GM21529 (cell line): ENCODE data around the gene ARFRP1.

Source experiments
- ATAC-seq: cut with Tn5 transposase; IDR thresholded peaks from one replicate; pipeline ENCODE4 v1.9.1; 2021; ENCODE audit not compliant: unreplicated experiment

Gene ARFRP1

DNA sequence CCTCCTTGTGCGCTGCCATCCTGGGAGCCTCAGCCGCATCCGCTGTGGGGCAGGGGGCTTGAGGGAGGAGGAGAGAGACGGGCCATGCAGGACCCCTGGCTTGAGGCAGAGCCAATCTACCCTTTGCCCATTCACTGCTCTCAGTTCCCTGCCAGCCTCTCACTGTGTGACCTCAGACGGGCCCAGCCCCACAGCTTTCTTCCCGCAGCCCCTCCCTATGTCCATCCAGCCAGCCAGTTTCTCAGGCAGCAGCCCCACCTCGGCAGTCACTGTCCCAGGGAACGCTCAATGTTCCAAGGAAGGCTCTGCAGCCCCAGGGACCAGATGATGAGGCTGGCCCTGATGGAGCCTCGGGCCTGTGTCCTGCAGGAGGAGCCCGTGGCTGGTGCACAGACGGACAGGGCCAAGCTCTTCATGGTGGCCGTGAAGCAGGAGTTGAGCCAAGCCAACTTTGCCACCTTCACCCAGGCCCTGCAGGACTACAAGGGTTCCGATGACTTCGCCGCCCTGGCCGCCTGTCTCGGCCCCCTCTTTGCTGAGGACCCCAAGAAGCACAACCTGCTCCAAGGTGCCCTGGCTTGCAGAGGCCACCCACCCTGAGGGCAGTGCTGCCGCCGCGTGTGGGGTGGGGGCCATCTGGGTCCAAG lies 15.2 kb downstream of the ARFRP1 start:
- no peak for ATAC-seq

DNA sequence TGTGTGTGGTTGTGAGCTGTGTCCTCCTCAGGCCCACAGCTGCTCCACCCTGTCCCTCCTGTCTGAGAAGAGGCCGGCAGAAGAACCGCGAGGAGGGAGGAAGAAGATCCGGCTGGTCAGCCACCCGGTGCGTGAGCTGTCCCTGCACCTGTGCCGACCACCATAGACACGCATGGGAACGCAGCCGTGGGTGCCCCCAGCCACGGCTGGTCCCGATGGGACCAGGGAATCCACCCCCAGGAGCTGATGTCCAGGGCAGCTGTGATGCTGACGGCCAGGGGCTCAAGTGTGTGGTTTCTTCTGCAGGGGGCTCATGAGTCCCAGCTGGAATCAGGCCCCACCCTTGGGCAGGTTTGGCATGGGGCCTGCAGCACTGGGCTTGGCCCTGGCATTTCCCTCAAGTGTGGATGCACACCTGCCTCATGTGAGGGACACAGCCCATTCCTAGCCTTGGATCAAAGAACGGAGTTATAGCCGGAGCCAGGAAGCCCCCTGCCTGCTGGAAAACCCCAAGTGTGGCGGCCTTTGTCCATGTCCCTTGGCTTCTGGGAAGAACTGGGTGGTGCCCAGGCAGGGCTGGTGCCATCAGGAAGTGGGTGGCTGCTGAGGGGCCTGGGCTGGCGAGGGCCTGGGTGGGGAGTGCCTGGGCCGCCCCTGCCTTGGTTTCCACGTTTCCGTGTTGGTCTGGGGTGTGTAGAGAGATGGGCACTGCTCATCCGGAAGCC lies 15.9 kb downstream of the ARFRP1 start:
- ATAC-seq, result no peak

DNA sequence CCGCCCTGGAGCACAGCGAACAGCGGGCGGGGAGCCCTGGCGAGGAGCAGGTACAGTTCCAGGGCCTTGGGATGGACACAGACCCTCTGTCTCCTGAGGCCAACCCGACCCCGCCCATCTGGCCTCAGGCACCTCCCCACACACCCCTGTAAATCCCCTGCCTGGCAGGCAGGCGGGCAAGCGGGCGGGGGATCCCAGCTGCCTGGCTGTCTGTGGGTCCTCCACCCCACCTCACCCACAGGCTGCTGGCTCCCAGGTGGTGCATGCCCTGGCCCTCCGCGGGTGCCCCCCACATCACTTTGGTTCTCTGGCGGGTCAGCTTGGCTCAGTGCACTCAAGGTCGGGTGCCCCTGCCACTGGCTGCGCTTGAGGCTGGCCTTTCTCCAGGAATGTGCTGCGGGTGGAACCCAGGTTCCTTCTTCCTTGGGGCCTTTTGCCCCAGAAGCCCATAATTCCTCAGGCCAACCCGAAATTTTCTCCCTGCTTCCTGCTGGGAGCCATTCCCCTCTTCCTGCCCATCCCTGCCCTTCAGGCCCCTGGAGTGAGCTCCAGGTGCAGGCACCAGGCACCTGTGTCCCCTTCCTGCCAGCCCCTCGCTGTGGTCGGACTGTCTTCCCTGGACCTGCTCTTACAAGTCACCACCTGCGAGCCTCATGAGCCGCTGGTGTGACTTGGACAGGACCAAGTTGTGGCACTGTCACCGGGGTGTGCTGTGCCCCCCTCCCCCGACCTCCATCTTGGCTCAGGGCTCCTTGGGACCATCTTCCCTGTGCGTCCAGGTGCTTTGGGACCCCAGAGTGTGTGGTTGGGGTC lies 16.7 kb downstream of the ARFRP1 start:
- no peak for ATAC-seq

DNA sequence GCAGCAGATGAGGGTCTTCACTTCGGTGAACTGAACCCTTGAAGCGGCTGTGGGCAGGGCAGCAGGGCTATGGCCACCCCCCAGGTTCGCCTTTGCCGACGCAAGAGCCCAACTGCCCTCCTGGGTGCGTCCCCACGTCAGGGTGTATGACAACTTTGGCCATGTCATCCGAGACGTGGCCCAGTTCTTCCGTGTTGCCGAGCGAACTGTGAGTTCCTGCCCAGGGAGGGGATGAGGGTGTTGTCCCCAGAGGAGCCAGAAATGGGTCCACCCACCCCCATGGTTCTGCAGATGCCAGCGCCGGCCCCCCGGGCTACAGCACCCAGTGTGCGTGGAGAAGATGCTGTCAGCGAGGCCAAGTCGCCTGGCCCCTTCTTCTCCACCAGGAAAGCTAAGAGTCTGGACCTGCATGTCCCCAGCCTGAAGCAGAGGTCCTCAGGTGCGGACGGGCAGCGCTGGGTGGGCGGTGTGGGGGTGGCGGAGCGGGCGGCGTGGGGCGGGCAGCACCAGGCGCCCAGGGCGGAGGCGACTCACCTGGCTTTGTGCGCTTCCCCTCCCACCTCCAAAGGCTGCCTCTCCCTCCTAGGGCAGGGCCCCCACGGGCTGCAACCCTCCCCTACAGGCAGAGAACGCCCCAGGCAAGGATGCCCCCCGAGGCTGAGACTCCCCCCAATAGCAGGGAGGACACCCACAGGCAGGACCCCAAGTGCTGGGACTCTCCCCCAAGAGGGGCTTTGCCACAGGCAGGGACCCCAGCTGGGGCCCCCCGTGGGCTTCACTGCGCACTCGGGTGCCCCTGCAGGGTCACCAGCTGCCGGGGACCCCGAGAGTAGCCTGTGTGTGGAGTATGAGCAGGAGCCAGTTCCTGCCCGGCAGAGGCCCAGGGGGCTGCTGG lies 17.5 kb downstream of the ARFRP1 start:
- no peak for ATAC-seq

DNA sequence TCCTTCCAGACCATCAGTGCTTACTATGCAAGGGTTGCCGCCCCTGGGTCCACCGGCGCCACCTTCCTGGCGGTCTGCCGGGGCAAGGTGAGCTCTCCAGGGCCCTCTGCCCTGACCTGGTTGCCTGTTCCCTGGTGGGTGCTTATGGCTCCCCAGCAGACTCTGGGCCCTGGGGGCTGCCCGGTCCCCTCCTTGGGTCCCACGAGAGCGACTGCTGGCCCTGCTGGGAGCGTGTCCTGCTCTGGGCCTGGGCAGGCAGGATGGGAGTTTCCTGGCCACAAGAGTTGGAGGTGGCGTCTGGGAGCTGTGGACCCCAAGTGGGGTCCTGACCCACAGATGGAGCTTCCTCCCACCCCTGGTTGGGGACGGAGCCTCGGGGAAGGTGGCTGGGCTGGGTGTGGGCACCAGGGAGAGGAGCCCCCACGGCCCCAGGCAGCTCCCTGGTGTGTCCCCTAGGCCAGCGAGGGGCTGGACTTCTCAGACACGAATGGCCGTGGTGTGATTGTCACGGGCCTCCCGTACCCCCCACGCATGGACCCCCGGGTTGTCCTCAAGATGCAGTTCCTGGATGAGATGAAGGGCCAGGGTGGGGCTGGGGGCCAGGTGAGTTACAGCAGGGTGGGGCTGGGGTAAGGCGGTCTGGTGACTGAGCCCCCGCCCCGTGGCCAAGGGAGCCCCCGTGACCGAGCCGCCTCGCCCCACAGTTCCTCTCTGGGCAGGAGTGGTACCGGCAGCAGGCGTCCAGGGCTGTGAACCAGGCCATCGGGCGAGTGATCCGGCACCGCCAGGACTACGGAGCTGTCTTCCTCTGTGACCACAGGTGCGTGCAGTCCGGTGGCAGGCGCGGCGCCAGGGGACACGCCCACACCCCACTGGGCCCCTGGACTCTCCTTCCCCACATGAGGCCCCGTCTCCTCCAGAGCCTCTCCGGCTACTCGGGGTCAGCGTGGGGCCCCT lies 18.5 kb downstream of the ARFRP1 start:
- no peak for ATAC-seq

DNA sequence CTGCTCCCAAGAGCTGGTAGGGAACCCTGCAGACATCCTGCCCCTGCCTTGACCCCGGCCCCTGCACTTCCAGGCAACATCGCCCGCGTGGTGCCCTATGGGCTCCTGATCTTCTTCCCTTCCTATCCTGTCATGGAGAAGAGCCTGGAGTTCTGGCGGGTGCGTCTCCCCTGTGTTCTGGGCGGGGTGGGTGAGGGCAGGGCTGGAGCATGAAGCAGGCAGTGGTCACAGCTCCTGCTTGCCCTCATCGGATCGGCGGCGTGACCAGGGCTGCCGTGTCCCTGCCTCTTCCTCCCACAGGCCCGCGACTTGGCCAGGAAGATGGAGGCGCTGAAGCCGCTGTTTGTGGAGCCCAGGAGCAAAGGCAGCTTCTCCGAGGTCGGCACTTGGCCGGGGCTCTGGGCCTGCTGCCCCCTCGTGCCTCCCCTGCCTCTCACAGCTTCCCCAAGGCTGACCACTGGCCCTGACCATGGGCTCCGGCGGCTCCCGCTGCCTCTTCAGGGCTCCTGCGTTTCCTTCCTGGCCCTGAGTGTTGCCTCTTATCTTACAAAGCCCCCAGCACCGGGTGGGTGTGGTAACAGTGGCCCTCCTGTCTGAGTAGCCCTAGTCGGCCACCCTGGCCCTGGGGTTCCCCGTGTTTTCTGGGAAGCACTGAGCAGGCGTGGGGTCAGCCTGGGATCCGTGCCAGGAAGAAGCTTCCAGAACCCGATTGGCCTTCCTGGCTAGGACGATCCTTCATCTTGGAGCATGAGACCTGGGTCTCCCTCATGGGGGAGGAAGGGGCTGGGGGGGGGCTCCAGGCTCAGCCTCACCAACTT lies 19.3 kb downstream of the ARFRP1 start:
- ATAC-seq, result no peak

DNA sequence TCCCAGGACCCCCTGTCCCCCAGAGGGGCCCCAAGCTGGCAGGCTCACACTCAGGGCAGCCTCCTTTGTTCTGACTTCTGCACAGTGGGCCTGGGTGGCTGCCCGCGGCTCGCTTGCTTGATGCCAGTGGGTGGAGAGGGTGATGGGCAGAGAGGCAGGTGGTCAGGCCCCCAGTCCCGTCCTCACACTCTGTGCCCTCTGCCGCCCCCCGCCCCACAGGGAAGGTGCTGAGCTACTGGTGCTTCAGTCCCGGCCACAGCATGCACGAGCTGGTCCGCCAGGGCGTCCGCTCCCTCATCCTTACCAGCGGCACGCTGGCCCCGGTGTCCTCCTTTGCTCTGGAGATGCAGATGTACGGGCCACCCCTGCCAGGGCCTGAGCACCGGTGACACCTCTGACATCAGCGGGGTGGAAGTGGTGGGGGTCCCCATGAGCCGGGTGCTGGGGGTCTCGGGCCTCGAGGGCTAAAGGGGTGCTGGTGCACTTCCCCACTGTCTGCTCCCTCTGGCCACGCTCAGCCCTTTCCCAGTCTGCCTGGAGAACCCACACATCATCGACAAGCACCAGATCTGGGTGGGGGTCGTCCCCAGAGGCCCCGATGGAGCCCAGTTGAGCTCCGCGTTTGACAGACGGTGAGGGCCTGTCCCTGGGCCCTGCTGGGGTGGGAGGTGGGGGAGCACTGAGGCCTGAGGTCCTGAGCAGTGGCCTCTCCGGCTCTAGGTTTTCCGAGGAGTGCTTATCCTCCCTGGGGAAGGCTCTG lies 20.2 kb downstream of the ARFRP1 start:
- ATAC-seq, result no peak

DNA sequence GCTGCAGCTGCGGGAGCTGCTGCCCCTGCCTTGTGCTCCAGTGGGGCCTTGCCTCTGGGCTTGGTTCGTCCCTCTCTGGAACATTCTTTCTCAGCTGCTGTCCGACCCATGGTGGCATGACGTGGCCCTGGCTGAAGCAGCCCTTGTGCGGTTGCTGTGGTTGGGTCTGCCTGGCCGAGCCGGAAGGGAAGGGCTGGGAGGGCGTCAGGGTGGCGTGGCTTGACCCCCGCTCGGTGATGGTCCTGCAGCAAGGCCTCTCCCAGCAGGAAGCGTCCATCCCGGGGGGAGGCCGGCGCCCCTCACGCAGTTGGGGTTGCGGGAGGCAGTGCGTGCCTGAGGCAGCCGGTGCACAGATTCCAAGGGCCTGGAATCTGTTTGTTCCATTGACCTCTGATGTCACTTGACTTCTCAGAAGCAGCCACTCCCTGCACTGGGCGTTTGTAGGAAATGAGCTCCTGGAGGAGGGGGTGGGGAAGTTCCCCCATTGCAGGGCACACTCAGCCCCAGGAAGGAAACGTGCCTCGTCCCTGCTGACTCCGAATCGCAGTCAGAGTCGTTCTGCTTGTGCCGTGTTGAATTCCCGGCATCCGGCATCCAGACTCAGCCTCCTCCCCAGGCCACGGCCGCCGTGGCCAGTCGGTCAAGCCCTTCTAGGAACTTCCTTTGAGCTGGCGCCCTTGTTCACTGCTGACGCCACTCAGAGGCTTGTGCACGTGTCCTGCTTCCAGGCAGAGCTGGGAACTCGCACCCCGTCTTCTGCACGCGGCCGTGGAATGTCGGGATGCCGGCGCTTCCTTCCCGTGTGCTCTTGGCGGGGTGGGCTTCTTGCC lies 21.1 kb downstream of the ARFRP1 start:
- no peak for ATAC-seq

DNA sequence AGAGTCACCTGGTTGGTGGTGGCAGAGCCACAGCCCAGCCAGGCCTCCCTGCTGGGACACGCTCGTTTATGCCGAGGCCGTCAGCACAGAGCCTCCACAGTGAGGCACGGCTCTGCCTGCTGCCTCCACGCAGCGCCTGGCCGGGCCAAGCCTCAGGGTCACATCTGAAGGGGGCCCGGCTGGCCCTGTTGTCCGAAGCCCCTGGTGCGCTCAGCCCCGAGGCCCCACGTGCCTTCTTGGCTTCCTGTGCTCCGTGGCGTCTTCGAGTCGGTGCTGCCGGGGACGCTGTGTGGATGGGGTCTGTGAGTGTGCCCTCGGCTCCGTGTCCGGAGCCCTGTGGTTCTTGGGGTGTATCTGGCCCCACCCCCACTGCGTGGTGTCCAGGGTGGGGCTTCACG lies 21.7 kb downstream of the ARFRP1 start:
- ATAC-seq, result no peak

DNA sequence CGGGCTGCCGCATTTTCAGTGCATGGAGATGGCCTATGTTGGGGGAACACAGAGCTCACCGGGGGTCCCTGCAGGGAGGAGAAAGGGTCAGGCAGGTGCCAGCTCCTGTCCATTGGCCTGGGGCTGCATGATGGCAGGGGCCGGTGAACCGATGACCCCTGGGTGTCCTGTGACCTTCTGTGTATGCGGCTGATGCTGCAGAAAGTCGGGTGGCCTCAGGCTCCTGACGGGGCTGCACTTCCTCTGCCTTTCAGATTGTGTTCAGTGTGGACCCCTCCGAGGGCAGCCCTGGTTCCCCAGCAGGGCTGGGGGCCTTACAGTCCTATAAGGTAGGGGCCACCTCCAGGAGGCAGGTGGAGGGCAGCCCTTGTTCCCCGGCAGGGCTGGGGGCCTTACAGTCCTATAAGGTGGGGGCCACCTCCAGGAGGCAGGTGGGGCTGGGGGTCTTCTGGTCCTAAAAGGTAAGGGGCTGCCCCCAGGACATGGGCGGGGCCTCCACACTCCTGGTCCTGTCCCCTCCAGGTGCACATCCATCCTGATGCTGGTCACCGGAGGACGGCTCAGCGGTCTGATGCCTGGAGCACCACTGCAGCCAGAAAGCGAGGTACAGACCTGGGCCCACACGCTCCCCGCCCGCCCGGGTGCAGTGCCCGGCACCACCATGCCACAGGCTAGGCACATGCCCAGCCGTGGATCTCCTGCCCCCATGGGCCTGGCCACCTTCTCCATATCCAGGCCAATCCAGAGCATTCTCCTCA lies 22.3 kb downstream of the ARFRP1 start:
- ATAC-seq, result no peak

DNA sequence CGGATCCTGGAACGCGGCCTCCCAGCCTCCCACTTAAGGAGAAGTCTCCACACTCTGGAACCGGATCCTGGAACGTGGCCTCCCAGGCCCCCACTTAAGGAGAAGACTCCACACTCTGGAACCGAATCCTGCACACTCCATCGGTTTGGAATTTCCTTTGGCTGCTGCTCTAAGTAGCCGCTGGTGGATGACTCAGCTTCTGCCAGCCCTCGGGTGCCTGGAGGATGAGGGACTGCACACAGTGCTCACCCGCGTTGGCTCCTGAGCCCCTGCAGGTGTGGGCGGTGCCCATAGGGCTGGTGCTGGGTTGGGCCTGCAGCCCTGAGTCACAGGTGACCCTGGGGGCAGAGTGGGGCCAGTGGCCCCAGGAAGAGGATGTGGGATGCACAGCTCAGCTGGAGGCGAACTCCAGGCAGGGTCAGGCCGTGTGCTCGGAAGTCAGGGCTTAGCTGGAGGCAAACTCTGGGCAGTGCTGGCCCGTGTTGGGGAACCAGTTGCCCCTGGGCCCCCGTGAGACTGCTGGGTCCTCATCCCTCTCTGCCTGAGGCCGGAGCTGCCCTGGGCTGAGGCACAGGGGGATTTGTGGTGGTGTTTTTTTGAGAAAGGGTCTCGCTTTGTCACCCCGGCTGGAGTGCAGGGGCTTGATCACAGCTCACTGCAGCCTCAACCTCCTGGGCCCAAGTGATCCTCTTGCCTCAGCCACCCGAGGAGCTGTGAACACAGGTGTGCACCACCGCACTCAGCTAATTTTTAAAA lies 25.2 kb downstream of the ARFRP1 start:
- no peak for ATAC-seq

DNA sequence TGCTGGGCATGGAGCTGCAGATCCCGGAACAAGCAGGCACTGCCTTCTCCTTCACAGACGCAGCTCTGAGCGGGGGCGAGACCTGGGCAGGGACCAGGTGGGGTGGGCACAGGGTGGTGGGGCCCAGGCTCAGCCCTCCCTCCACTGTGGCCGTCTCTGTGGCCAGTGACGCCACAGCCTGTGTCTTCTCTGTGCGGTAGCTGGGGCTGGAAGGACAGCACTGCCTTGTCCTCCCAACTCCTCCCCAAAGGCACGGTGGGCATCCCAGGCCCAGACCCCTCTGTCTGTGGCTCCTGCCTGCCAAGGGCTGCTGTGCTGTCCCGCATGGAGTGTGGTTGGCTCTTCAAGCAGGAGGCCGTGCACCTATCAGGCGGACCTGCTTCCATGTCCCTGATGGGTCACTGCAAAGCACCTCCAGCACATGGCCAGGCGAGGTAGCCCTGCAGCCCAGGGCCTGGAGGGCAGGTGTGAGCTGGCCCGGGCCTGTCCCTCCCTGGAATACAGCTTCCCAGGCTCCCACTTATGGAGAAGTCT lies 26.1 kb downstream of the ARFRP1 start:
- ATAC-seq, result no peak

DNA sequence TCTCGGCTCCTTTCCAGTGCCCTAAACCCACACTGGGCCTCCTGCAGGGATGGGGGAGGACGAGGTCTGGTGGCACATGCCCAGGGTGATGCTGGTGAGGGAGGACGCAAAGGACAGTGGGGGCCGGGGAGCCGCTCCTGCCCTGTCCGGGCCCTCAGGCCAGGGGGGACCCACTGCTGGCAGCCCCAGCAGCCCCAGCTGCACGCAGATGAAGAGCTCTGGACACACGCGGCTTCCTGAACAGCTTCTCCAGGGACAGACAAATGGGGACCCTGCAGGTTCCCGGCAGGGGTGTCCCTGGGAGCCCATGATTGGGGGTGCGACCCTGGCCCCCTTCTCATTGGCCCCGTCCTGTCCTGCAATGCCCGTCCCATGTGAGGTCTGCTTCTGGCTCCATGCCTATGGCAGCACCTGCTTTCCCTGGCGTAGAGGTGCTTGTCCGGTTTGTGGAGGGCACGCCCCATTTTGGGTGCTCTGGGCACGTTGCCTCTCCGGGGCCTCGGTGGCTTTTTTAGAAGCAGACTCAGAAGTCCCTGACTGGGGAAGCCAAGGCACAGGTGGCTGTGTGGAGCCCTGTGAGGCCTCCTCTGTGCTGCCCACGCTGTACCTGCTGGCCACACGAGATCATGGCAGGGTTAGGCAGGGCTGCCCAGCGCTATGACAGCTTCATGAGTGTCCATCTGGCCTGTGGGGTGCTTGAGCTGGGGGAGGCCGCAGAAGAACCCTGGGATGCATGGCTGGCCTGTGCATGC lies 26.7 kb downstream of the ARFRP1 start:
- no peak for ATAC-seq

DNA sequence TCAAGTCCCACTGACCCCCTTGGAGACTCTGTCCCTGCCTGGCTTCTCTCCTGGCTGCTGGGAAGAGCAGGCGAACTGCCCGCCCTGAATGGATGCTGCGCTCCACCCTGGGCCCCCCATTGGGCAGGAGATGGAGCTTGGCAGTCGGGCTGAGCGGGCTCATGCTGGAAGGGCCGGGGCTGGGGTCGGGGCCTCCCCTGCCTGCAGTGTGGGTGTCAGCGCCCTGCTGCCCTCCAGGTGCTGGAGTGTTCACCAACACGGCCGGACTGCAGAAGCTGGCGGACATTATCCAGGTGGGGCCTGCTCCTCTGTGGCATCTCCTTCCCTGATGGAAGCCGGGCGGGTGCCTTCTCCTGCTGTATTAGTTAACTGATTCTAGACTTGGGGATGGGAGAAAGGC lies 27.3 kb downstream of the ARFRP1 start:
- no peak for ATAC-seq

DNA sequence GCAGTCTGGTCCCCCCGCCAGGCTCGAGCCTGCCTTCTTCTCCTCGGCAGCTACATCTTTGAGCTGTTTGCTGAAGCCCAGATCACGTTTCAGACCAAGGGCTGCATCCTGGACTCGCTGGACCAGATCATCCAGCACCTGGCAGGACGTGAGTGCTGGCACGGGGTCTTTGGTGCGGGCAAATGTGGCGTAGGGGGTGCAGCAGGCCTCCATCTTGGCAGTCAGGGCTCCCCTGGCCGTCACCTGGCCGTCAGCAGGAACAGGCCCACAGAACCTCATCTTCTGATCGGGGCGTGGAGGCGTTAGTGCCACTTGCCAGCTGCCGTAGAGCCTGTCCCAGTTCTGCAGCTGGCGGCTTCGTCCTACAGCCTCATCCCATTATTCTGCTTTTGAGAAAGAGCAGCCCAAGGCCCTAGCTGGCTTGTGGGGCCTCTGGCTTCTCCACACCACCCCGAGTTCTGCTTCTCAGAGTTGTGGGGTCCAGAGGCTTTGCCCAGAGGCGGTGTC lies 27.9 kb downstream of the ARFRP1 start:
- ATAC-seq, result no peak
